ENCODE measurements around the gene AFAP1L2. TPM values are rescaled to one million over a fixed set of nuclear protein-coding genes. Genes with fewer than 3 reads are reported as not detected.

Gene AFAP1L2
- total and polyA plus RNA-seq, 2 donors (not counting 1 experiment from before 2014, with no cell fraction given), result 4.7 to 4.9 TPM

- Histone ChIP-seq H3K27me3 (replicated peaks in 1 of 4; ENCODE audit: control extremely low read depth in 1 of 4, control insufficient read depth in 3 of 4, insufficient read depth in 4 of 4, low read length in 3 of 4) (no peaks in the 10 kb centered on the region), H3K4me3 (ENCODE audit: control extremely low read depth in 1 of 5, extremely low read depth in 1 of 5, insufficient read depth in 1 of 5, low read depth in 2 of 5, low read length in 4 of 5) (no peak overlapping the region), H3K9me3 (ENCODE audit: control extremely low read depth in 1 of 3, control insufficient read depth in 2 of 3, insufficient read depth in 1 of 3, low read length in 2 of 3) (no peaks in the 10 kb centered on the region), H3K4me2 (replicated peaks; ENCODE audit: low read depth, low read length, poor library complexity, severe bottlenecking) (no peak overlapping the region), H2AFZ (ENCODE audit: insufficient read depth, low read depth, low read length, poor library complexity, severe bottlenecking) (no peak overlapping the region), H3K4me1 (ENCODE audit: control insufficient read depth in 2 of 2, insufficient read depth in 2 of 2, low read length in 2 of 2) (no peaks in the 10 kb centered on the region), H3K79me2 (ENCODE audit: control insufficient read depth, insufficient read depth, low read length) (no peaks in the 10 kb centered on the region), H3K9ac (ENCODE audit: low read length) (no peak overlapping the region), H3K36me3 (replicated peaks in 1 of 2; ENCODE audit: control extremely low read depth in 1 of 2, control insufficient read depth in 1 of 2, extremely low read depth in 1 of 2, insufficient read depth in 2 of 2, low read length in 1 of 2) (no peaks in the 10 kb centered on the region), H4K20me1 (ENCODE audit: control insufficient read depth, insufficient read depth, low read length, poor library complexity, severe bottlenecking) (no peaks in the 10 kb centered on the region), H3K27ac (ENCODE audit: low read length in 2 of 2) (no peak overlapping the region)
- no peak overlapping the region for H3K4me3 Mint-ChIP-seq
- TF ChIP-seq EZH2 (IDR thresholded peaks at IDR 0.05; ENCODE audit: borderline replicate concordance, insufficient read depth, low read depth, low read length, poor library complexity, severe bottlenecking), result no peak
- TF ChIP-seq, protein P1, sequence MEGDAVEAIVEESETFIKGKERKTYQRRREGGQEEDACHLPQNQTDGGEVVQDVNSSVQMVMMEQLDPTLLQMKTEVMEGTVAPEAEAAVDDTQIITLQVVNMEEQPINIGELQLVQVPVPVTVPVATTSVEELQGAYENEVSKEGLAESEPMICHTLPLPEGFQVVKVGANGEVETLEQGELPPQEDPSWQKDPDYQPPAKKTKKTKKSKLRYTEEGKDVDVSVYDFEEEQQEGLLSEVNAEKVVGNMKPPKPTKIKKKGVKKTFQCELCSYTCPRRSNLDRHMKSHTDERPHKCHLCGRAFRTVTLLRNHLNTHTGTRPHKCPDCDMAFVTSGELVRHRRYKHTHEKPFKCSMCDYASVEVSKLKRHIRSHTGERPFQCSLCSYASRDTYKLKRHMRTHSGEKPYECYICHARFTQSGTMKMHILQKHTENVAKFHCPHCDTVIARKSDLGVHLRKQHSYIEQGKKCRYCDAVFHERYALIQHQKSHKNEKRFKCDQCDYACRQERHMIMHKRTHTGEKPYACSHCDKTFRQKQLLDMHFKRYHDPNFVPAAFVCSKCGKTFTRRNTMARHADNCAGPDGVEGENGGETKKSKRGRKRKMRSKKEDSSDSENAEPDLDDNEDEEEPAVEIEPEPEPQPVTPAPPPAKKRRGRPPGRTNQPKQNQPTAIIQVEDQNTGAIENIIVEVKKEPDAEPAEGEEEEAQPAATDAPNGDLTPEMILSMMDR (IDR thresholded peaks at IDR 0.05), result no peak
- no peaks in the 10 kb centered on the region for H3K4me1 Mint-ChIP-seq
- CTCF ChIA-PET, result no interaction called here
- DNase-seq, result no peak
- POLR2A ChIA-PET, result no interaction called here
- WGBS (ENCODE audit: insufficient coverage), result 96% methylated on average over 3 of the region's 6 CpGs
- no peaks in the 10 kb centered on the region for H3K27me3 Mint-ChIP-seq
- H3K9me3 Mint-ChIP-seq (ENCODE audit: insufficient read depth), result no peaks in the 10 kb centered on the region
- ATAC-seq (ENCODE audit: low read depth), result no peak
- H3K27ac Mint-ChIP-seq, result no peak overlapping the region
- intact Hi-C loops (cut with micrococcal nuclease), result no loop called here
These were observed 93.3 kb downstream of the AFAP1L2 start for GRCh38 chr10:114311023-114311422.

- POLR2A ChIA-PET, result no interaction called here
- Histone ChIP-seq H3K36me3 (replicated peaks in 1 of 2; ENCODE audit: control extremely low read depth in 1 of 2, control insufficient read depth in 1 of 2, extremely low read depth in 1 of 2, insufficient read depth in 2 of 2, low read length in 1 of 2) (no peaks in the 10 kb centered on the region), H3K4me3 (ENCODE audit: control extremely low read depth in 1 of 5, extremely low read depth in 1 of 5, insufficient read depth in 1 of 5, low read depth in 2 of 5, low read length in 4 of 5) (no peak overlapping the region), H3K4me2 (replicated peaks; ENCODE audit: low read depth, low read length, poor library complexity, severe bottlenecking) (no peak overlapping the region), H3K9ac (ENCODE audit: low read length) (no peak overlapping the region), H4K20me1 (ENCODE audit: control insufficient read depth, insufficient read depth, low read length, poor library complexity, severe bottlenecking) (no peaks in the 10 kb centered on the region), H3K27me3 (replicated peaks in 1 of 4; ENCODE audit: control extremely low read depth in 1 of 4, control insufficient read depth in 3 of 4, insufficient read depth in 4 of 4, low read length in 3 of 4) (no peaks in the 10 kb centered on the region), H3K27ac (ENCODE audit: low read length in 2 of 2) (no peak overlapping the region), H3K79me2 (ENCODE audit: control insufficient read depth, insufficient read depth, low read length) (no peaks in the 10 kb centered on the region), H3K9me3 (ENCODE audit: control extremely low read depth in 1 of 3, control insufficient read depth in 2 of 3, insufficient read depth in 1 of 3, low read length in 2 of 3) (no peaks in the 10 kb centered on the region), H3K4me1 (ENCODE audit: control insufficient read depth in 2 of 2, insufficient read depth in 2 of 2, low read length in 2 of 2) (no peaks in the 10 kb centered on the region), H2AFZ (ENCODE audit: insufficient read depth, low read depth, low read length, poor library complexity, severe bottlenecking) (no peak overlapping the region)
- Mint-ChIP-seq H3K4me1 (no peaks in the 10 kb centered on the region), H3K27me3 (no peaks in the 10 kb centered on the region), H3K27ac (no peak overlapping the region), H3K4me3 (no peak overlapping the region), H3K9me3 (ENCODE audit: insufficient read depth) (no peaks in the 10 kb centered on the region)
- intact Hi-C loops (cut with micrococcal nuclease), result no loop called here
- WGBS (ENCODE audit: insufficient coverage), result 92% methylated on average over 10 of the region's 10 CpGs
- ATAC-seq (ENCODE audit: low read depth) (no peak), DNase-seq (no peak)
- TF ChIP-seq, protein P1 (IDR thresholded peaks at IDR 0.05), result no peak
- TF ChIP-seq EZH2 (IDR thresholded peaks at IDR 0.05; ENCODE audit: borderline replicate concordance, insufficient read depth, low read depth, low read length, poor library complexity, severe bottlenecking), result no peak
- CTCF ChIA-PET, result no interaction called here
These were observed 94.0 kb downstream of the AFAP1L2 start for GRCh38 chr10:114310346-114310745.
